Body of pancreas (tissue), 4 donors: ENCODE measurements around the gene NTMT2.

Experiments used
- CTCF ChIP-seq, 7 experiments: fragments of 450-650 bp in 4 of 7; fragments of 200-600 bp in 3 of 7; sonication (generic) in 3 of 7; IDR thresholded peaks; one replicate each; pipeline ENCODE4 v1.5.1; 2016 to 2019; ENCODE audit warnings: antibody characterized with exemption in 7 of 7
- POLR2A ChIP-seq, 3 donors: fragments of 450-650 bp; IDR thresholded peaks; one replicate each; pipeline ENCODE4 v1.6.1; 2016; ENCODE audit warnings: antibody characterized with exemption in 3 of 3, mild to moderate bottlenecking in 2 of 3

- TF ChIP-seq CTCF (IDR thresholded peaks at IDR 0.05) (no peak), POLR2A (IDR thresholded peaks at IDR 0.05) (no peak)
Measured at GRCh38 chr1:170156594-170156993, 10.8 kb downstream of the NTMT2 start.
